ES-I3 (cell line): Measurements from ENCODE around the gene RPL21.
"Not testable (repeated sequence)": the region's sequence is repeated elsewhere in the genome, so short reads cannot be mapped to it uniquely, and the experiment has no call there.

Experiments
- H3K36me3 ChIP-seq: 2 replicates; pipeline ENCODE4 v1.6.1; 2013; ENCODE audit warnings: mild to moderate bottlenecking, low read length, control low read depth, moderate library complexity; ENCODE audit not compliant: insufficient read depth
- H3K4me1 ChIP-seq: 2 replicates; pipeline ENCODE4 v1.6.1; 2013; ENCODE audit warnings: mild to moderate bottlenecking, control low read depth, low read length; ENCODE audit not compliant: insufficient read depth
- H3K9ac ChIP-seq: 2 replicates; pipeline ENCODE4 v1.6.1; 2013; ENCODE audit warnings: low read depth, mild to moderate bottlenecking, low read length, moderate library complexity
- H3K9me3 ChIP-seq: 2 replicates; pipeline ENCODE4 v1.6.1; 2013; ENCODE audit warnings: mild to moderate bottlenecking, low read length, moderate library complexity; ENCODE audit not compliant: control insufficient read depth, insufficient read depth

The RPL21 gene

DNA sequence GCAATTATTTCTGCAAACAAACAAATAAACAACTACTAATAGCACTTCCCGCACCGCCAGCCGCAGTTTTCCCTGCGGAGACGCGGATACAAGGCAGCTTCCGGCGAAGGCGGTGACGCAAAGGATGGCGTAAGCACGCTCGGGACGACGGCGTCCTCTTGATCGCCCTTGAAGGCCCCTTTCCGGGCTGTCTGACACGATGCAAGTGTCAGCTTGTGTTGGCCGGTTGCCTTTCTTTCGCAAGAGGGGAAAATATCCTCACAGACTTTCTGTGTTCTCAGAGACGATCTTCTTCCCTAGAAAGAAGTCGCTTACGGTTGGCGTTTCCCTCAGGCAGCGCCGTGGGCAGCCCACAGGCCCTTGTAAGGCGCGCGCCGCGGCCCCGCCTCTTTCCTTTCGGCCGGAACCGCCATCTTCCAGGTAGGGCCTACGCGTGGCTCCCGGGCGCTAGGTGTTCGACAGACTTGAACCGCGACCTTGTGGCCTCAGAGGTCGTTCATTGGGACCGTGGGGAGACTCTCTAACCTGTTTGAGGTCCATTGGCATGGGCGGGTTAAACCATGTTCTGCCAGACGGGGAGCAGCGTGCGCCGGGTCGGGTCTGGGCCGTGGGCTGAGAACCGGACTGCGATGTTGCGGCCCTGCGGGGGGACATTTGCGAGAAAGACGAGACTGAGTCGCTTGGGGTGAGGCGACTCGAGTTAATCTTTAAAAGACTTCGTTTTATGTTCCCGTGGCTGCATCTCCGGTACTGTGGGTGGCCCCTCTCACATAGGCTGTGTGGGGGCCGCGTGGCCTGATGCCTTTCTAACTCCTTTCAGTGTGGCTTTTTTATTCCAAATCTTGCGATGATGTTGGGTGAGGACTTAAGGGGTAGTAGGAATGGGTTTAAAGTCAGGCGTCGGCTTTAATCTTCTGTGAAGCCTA is at the start of gene RPL21:
Gene RPL21 (plus strand): TSS at position 393 of the 926 bp plus-strand sequence. CDS start 2,219 bp downstream, outside the sequence.
- Histone ChIP-seq H3K4me1 (0 out of 2 replicates have a peak, but pooled peaks cover 1% of the 10 kb centered on the region), H3K9ac (peak within 1 kb of the TSS; percentile 98), H3K9me3 (no peaks in the 10 kb centered on the region), H3K36me3 (peaks cover 16% of the 10 kb centered on the region)

DNA sequence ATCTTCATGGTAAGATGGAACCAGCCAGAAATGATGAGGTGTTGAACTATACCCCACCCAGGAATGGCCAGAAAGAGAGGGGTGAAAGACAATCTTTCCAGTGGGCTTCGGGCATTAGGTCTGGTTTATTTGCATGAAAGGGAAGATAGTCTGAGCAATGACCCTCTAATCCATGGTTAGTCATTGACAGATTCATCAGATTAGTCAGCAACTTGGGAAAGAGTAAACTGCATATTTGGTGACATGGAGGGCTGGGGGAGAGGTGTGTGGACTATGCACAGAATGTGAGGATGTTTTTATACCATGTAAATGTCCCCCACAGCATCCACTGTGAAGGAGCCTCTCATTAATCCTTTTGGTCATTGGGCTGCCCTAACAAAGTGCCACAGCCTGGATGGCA is 49.7 kb upstream of the RPL21 start:
- no peaks in the 10 kb centered on the region for H3K36me3 ChIP-seq
- H3K9ac ChIP-seq: no peak overlapping the region
- H3K4me1 ChIP-seq: 0 out of 2 replicates have a peak, but pooled peaks cover 3% of the 10 kb centered on the region
- no peaks in the 10 kb centered on the region for H3K9me3 ChIP-seq

DNA sequence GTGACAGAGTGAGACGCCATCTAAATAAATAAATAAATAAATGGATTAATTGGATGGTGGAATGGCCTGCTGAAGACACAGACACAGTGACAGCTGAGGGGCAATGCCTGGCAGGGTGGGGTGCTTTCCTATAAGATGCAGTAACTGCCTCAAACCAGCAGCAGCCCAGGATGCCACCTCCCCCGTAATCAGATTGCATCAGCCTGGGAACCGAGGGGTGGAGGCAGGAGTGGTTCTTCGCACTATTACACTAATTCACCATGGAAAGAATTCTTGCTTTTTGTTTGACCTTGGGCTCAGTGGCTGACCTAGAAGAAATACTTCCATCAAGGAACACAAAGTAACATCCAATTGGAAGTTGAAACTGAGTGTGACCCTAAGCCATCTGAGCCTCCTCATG is 48.2 kb upstream of the RPL21 start:
- Histone ChIP-seq H3K9ac (no peak overlapping the region), H3K36me3 (no peaks in the 10 kb centered on the region), H3K9me3 (no peaks in the 10 kb centered on the region), H3K4me1 (0 out of 2 replicates have a peak, but pooled peaks cover 3% of the 10 kb centered on the region)

DNA sequence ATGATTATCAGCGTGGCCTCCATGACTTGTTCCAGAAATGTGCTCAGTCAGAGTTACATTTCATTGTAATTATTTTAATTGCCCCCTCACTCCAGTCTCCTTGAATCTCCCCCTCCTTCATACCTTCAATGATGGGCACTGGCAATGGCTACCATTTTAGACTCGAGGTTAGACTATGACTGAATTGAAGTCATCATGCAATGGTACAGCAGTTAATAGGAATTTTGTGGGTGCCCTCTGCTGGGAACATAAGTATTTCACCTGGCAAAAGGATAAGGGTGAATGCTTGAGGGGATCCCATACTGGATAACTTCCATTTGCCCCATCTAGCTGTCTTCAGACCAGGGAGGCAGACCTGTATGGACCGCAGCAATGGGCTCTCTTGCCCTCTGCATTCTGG is 47.5 kb upstream of the RPL21 start:
- Histone ChIP-seq H3K9me3 (no peaks in the 10 kb centered on the region), H3K9ac (no peak overlapping the region), H3K36me3 (no peaks in the 10 kb centered on the region), H3K4me1 (0 out of 2 replicates have a peak, but pooled peaks cover 3% of the 10 kb centered on the region)

DNA sequence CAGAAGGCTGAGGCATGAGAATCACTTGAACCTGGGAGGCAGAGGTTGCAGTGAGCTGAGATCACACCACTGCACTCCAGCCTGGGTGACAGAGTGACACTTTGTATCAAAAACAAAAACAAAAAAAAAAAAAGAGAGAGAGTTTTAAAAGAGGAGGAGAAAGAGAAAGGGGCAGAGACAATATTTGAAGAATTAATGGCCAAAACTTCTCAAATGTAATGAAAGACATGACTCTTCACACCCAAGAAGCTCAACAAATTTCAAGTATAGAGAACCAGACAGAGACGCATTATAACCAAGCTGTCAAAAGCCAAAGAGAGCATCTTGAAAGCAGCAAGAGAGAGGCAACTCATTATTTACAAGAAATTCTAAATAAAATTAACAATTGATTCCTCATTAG is 42.8 kb upstream of the RPL21 start:
- no peaks in the 10 kb centered on the region for H3K36me3 ChIP-seq
- H3K9me3 ChIP-seq: 0 out of 2 replicates have a peak, but pooled peaks cover 4% of the 10 kb centered on the region
- H3K9ac ChIP-seq: no peak overlapping the region
- H3K4me1 ChIP-seq: 0 out of 2 replicates have a peak, but pooled peaks cover 1% of the 10 kb centered on the region

DNA sequence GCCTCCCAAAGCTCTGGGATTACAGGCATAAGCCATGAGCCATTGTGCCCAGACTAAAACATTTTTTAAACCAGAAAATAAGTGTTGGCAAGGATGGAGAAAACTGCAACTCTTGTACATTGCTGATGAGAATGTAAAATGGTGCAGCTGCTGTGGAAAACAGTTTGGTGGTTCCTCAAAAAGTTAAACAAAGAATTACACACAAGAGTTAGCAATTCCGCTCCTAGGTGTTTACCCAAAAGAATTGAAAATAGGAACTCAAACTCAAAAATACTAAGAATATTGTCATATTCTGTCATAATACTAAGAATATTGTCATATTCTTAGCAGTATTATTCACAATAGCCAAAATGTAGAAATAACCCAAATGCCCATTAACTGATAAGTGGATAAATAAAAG is 40.1 kb upstream of the RPL21 start:
- Histone ChIP-seq H3K9me3 (peaks cover 4% of the 10 kb centered on the region; the same call in 1 of the 2 replicates), H3K9ac (no peak overlapping the region), H3K36me3 (no peaks in the 10 kb centered on the region), H3K4me1 (no peaks in the 10 kb centered on the region)

DNA sequence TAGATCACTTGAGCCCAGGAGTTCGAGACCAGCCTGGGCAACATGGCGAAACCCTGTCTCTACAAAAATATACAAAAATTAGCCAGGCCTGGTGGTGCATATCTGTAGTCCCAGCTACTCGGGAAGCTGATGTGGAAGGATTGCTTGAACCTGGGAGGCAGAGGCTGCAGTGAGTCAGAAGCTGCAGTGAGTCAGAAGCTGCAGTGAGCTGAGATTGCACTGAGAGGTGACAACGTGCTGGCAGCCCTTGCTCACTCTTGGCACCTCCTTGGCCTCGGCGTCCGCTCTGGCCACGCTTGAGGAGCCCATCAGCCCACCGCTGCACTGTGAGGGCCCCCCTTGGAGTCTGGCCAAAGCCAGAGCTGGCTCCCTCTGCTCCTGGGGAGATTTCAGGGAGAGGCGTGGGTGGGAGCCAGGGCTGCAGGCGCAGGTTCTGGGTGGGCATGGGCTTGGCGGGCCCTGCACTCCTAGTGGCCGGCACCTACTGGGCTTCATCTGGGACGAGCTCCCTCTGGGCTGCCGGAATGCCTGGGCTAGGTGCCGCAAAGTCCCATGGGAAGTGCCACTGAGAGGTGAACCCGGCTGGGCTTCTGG is 39.5 kb upstream of the RPL21 start:
- no peaks in the 10 kb centered on the region for H3K4me1 ChIP-seq
- peaks cover 4% of the 10 kb centered on the region; the same call in 1 of the 2 replicates for H3K9me3 ChIP-seq
- no peak overlapping the region for H3K9ac ChIP-seq
- no peaks in the 10 kb centered on the region; the same call in 1 of the 2 replicates for H3K36me3 ChIP-seq

DNA sequence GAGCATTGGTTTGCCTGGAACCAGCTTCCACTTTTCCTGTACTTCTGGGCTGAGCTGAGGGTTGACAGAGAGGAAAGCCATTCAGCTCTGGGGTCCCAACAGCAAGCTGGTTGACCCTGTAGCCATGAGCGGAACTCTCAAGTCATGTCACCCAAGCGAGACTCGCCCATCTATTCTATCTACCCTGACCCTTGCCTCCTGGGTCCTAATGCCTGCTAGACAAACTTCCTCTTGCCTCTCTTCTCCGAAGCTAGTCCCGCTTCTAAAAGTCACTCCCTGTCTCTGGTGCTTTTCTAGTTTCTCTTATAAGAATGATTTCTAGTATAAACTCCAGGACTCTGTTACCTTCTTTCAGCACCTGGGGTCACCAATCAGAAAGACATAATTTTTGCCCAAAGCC is 38.0 kb upstream of the RPL21 start:
- H3K9ac ChIP-seq, H3K4me1 ChIP-seq, H3K9me3 ChIP-seq, H3K36me3 ChIP-seq: not testable (repeated sequence)

DNA sequence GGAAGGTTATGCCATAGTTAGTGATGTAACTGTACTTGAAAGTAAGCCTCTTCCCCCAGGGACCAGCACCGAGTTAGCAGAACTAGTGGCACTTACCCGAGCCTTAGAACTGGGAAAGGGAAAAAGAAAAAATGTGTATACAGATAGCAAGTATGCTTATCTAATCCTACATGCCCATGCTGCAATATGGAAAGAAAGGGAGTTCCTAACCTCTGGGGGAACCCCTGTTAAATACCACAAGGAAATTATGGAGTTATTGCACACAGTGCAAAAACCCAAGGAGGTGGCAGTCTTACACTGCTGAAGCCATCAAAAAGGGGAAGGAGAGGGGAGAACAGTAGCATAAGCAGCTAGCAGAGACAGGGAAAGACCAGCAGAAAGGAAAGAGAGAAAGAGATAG is 33.6 kb upstream of the RPL21 start:
- H3K36me3 ChIP-seq, H3K9me3 ChIP-seq, H3K4me1 ChIP-seq, H3K9ac ChIP-seq: not testable (repeated sequence)

DNA sequence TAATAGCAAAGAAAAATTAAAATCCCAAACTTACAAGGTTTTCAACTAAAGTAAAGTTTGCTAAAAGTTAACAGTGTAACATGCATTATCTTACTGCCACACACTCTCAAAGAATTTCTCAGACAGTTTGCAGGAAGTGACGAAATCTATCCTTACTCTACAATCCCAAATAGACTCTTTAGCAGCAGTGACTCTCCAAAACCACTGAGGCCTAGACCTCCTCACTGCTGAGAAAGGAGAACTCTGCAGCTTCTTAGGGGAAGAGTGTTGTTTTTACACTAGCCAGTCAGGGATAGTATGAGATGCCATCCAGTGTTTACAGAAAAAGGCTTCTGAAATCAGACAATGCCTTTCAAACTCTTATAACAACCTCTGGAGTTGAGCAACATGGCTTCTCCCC is 32.5 kb upstream of the RPL21 start:
- not testable (repeated sequence) for H3K9ac ChIP-seq, H3K9me3 ChIP-seq, H3K4me1 ChIP-seq, H3K36me3 ChIP-seq

DNA sequence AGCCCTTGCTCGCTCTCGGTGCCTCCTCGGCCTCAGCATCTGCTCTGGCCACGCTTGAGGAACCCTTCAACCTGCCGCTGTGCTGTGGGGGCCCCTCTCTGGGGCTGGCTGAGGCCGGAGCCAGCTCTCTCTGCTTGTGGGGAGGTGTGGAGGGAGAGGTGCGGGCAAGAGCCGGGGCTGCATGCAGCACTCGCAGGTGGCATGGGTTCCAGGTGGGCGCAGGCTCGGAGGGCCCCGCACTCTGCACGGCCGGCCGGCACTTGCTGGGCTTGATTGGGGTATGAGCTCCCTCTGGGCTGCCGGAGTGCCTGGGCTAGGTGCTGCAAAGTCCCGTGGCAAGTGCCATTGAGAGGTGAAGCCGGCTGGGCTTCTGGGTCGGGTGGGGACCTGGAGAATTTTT is 31.7 kb upstream of the RPL21 start:
- H3K4me1 ChIP-seq: no peaks in the 10 kb centered on the region
- no peaks in the 10 kb centered on the region; the same call in 1 of the 2 replicates for H3K36me3 ChIP-seq
- no peak overlapping the region for H3K9ac ChIP-seq
- no peaks in the 10 kb centered on the region; the same call in 1 of the 2 replicates for H3K9me3 ChIP-seq

DNA sequence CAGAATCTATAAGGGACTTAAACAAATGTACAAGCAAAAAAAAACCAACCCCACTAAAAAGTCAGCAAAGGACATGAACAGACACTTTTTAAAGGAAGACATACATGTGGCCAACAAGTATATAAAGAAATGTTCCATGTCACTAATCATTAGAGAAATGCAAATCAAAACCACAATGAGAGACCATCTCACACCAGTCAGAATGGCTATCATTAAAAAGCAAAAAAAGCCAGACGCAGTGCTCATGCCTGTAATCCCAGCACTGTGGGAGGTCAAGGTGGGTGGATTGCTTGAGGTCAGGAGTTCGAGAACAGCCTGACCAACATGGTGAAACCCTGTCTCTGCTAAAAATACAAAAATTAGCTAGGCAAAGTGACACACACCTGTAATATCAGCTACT is 29.3 kb upstream of the RPL21 start:
- H3K9ac ChIP-seq, H3K36me3 ChIP-seq, H3K9me3 ChIP-seq, H3K4me1 ChIP-seq: not testable (repeated sequence)

DNA sequence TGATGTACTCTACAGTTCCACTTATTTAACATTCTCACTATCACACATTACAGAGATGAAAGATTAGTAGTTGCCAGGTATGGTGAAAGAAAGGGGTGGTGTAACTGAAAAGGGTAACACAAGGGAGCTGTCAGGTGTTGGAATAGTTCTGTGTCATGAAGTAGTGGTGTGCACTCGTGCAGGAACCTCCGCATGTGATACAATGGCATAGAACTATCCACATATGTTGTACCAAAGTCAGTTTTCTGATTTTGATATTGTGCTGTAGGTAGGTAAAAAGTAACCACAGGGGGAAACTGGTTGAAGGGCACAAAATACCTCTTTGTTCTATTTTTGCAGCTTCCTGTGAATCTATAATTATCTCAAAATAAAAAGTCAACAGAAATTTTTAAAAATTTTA is 24.4 kb upstream of the RPL21 start:
- Histone ChIP-seq H3K4me1 (no peaks in the 10 kb centered on the region), H3K9me3 (peaks cover 3% of the 10 kb centered on the region; the same call in 1 of the 2 replicates), H3K36me3 (no peaks in the 10 kb centered on the region), H3K9ac (no peak overlapping the region)

DNA sequence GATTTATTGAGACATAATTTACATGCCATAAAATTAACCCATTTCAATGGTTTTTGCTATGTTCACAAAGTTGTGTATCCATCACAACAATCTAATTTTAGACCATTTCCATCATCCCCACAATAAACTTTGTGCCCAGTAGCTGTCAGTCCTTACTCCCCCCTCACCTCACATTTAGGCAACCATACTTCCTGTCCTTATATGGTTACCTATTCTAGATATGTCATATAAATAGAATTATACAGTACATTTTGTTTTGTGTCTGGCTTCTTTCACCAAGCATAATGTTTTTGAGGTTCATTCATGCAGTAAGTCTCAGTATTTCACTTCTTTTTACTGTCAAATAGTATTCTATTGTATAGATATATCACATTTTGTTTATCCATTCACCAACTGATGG is 23.2 kb upstream of the RPL21 start:
- peaks cover 7% of the 10 kb centered on the region for H3K9me3 ChIP-seq
- H3K4me1 ChIP-seq: no peaks in the 10 kb centered on the region
- no peaks in the 10 kb centered on the region for H3K36me3 ChIP-seq
- H3K9ac ChIP-seq: no peak overlapping the region

DNA sequence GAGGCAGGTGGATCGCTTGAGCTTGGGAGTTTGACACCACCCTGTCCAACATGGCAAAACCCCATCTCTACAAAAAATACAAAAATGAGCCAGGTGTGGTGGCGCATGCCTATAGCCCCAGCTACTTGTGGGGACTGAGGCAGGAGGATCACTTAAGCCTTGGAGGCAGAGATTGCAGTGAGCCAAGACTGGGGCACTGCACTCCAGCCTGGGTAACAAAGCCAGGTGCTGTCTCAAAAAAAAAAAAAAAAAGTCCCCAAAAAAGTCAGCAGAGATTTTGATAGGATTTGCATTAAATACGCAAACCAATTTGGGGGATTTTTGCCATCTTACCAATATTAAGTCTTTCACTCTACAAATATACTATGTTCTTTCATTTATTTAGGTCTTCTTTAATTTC is 21.7 kb upstream of the RPL21 start:
- no peak overlapping the region for H3K9ac ChIP-seq

More for the DNA sequence above, 21.7 kb upstream of the RPL21 start:
- Histone ChIP-seq H3K9me3 (peaks cover 7% of the 10 kb centered on the region), H3K36me3 (no peaks in the 10 kb centered on the region), H3K4me1 (no peaks in the 10 kb centered on the region)
